ENCODE results near the gene CHRM2.

Gene CHRM2

GRCh38 chr7:136865236-136865635 lies 3.2 kb upstream of the CHRM2 start:
- no peak for TF ChIP-seq CTCF (IDR thresholded peaks at IDR 0.05; ENCODE audit: low read length, missing control alignments)
- DNase-seq (ENCODE audit: low read depth), result no peak
- H3K4me3 ChIP-seq (replicated peaks; ENCODE audit: low read depth, low read length), result no peak overlapping the region

- TF ChIP-seq CTCF (IDR thresholded peaks at IDR 0.05; ENCODE audit: low read length, missing control alignments), result no peak
- DNase-seq (ENCODE audit: low read depth), result no peak
- no peak overlapping the region for H3K4me3 ChIP-seq (replicated peaks; ENCODE audit: low read depth, low read length)
Measured at GRCh38 chr7:136865777-136866176, 2.7 kb upstream of the CHRM2 start.

- H3K4me3 ChIP-seq (replicated peaks; ENCODE audit: low read depth, low read length), result peak overlapping the region; percentile 45
- DNase-seq (ENCODE audit: low read depth), result no peak
- no peak for TF ChIP-seq CTCF (IDR thresholded peaks at IDR 0.05; ENCODE audit: low read length, missing control alignments)
Measured at GRCh38 chr7:136869001-136869961, 829 bp downstream of the CHRM2 start.

GRCh38 chr7:136869991-136870865 lies 1.8 kb downstream of the CHRM2 start:
- no peak for TF ChIP-seq CTCF (IDR thresholded peaks at IDR 0.05; ENCODE audit: low read length, missing control alignments)
- DNase-seq (ENCODE audit: low read depth), result no peak
- peak overlapping the region; percentile 45 for H3K4me3 ChIP-seq (replicated peaks; ENCODE audit: low read depth, low read length)

GRCh38 chr7:136870866-136871487 lies 2.5 kb downstream of the CHRM2 start:
- no peak for DNase-seq (ENCODE audit: low read depth)
- no peak for TF ChIP-seq CTCF (IDR thresholded peaks at IDR 0.05; ENCODE audit: low read length, missing control alignments)
- H3K4me3 ChIP-seq (replicated peaks; ENCODE audit: low read depth, low read length), result peak overlapping the region; percentile 45

GRCh38 chr7:136874393-136875032 lies 6.1 kb downstream of the CHRM2 start:
- no peak overlapping the region for H3K4me3 ChIP-seq (replicated peaks; ENCODE audit: low read depth, low read length)
- DNase-seq (ENCODE audit: low read depth), result peak; percentile 29
- peak; percentile 54 for TF ChIP-seq CTCF (IDR thresholded peaks at IDR 0.05; ENCODE audit: low read length, missing control alignments)
